Trophoblast cell (in vitro differentiated cells and primary cell): ENCODE data around the gene KRT33B.

Experiments used
- DNase-seq, 2 donors: peaks; one replicate each; pipeline ENCODE4 v3.0.0-alpha.2; 2016
- H2AFZ ChIP-seq: 2 replicates; pipeline ENCODE4 v1.6.1; 2013; ENCODE audit warnings: low read length, moderate library complexity, mild to moderate bottlenecking; ENCODE audit not compliant: insufficient read depth, poor library complexity
- H2AK5ac ChIP-seq: 2 replicates; pipeline ENCODE4 v1.6.1; 2013; ENCODE audit warnings: mild to moderate bottlenecking, low read length
- H2BK120ac ChIP-seq: 2 replicates; pipeline ENCODE4 v1.6.1; 2013; ENCODE audit warnings: low read length, mild to moderate bottlenecking, moderate library complexity; ENCODE audit not compliant: insufficient read depth, poor library complexity
- H2BK12ac ChIP-seq: 2 replicates; pipeline ENCODE4 v1.6.1; 2013; ENCODE audit warnings: mild to moderate bottlenecking, low read length, moderate library complexity
- H2BK5ac ChIP-seq: 2 replicates; pipeline ENCODE4 v1.6.1; 2013; ENCODE audit warnings: low read length, low read depth, moderate library complexity, mild to moderate bottlenecking; ENCODE audit not compliant: poor library complexity
- H3K14ac ChIP-seq: 2 replicates; pipeline ENCODE4 v1.6.1; 2013; ENCODE audit warnings: mild to moderate bottlenecking, low read length
- H3K18ac ChIP-seq: 2 replicates; pipeline ENCODE4 v1.6.1; 2013; ENCODE audit warnings: mild to moderate bottlenecking, low read length
- H3K23ac ChIP-seq: 2 replicates; pipeline ENCODE4 v1.6.1; 2013; ENCODE audit warnings: low read length
- H3K27ac ChIP-seq: 2 replicates; pipeline ENCODE4 v1.5.1; 2013; ENCODE audit warnings: low read depth, mild to moderate bottlenecking, inconsistent platforms, low read length, moderate library complexity
- H3K27me3 ChIP-seq: 2 replicates; pipeline ENCODE4 v1.6.1; 2013; ENCODE audit warnings: inconsistent platforms, mild to moderate bottlenecking, low read length, moderate library complexity; ENCODE audit not compliant: insufficient read depth
- H3K36me3 ChIP-seq, 2 experiments: 1 replicate in 1 of 2; 2 replicates in 1 of 2; pipeline ENCODE4 v1.6.1; 2013; ENCODE audit warnings: low read length in 2 of 2, mild to moderate bottlenecking in 2 of 2, moderate library complexity in 1 of 2; ENCODE audit not compliant: insufficient read depth in 2 of 2, control insufficient read depth in 1 of 2
- H3K4ac ChIP-seq: 2 replicates; pipeline ENCODE4 v1.6.1; 2013; ENCODE audit warnings: low read depth, mild to moderate bottlenecking, low read length, moderate library complexity
- H3K4me1 ChIP-seq, 2 experiments: 1 replicate in 1 of 2; 2 replicates in 1 of 2; pipeline ENCODE4 v1.6.1; 2013; ENCODE audit warnings: low read length in 2 of 2, mild to moderate bottlenecking in 2 of 2, moderate library complexity in 1 of 2; ENCODE audit not compliant: insufficient read depth in 2 of 2, control insufficient read depth in 1 of 2
- H3K4me2 ChIP-seq: 2 replicates; pipeline ENCODE4 v1.6.1; 2013; ENCODE audit warnings: inconsistent platforms, mild to moderate bottlenecking, low read length, moderate library complexity
- H3K4me3 ChIP-seq: 2 replicates; pipeline ENCODE4 v1.5.1; 2013; ENCODE audit warnings: mild to moderate bottlenecking, low read depth, low read length, inconsistent platforms
- H3K79me1 ChIP-seq: one replicate; pipeline ENCODE4 v1.6.1; 2013; ENCODE audit warnings: low read length
- H3K79me2 ChIP-seq: 2 replicates; pipeline ENCODE4 v1.6.1; 2013; ENCODE audit warnings: low read length, mild to moderate bottlenecking; ENCODE audit not compliant: control insufficient read depth, insufficient read depth, poor library complexity
- H3K9ac ChIP-seq: 2 replicates; pipeline ENCODE4 v1.6.1; 2013; ENCODE audit warnings: mild to moderate bottlenecking, low read length
- H3K9me3 ChIP-seq: 2 replicates; pipeline ENCODE4 v1.6.1; 2013; ENCODE audit warnings: low read depth, mild to moderate bottlenecking, control low read depth, inconsistent platforms, low read length; ENCODE audit not compliant: insufficient read depth
- H4K12ac ChIP-seq: 2 replicates; pipeline ENCODE4 v1.6.1; 2013; ENCODE audit warnings: low read depth, mild to moderate bottlenecking, low read length, moderate library complexity
- H4K8ac ChIP-seq: 2 replicates; pipeline ENCODE4 v1.6.1; 2013; ENCODE audit warnings: low read depth, mild to moderate bottlenecking, low read length, moderate library complexity
- H4K91ac ChIP-seq: one replicate; pipeline ENCODE4 v1.6.1; 2013; ENCODE audit warnings: low read depth, mild to moderate bottlenecking, low read length, moderate library complexity
- WGBS: extraction: QIAGEN DNeasy Blood & Tissue Kit; methylation state at CpG from one replicate; pipeline ENCODE4 v1.1.7; 2013; ENCODE audit warnings: missing lambda C conversion rate; ENCODE audit not compliant: insufficient read length, insufficient coverage; ENCODE audit errors: extremely low coverage; 5-methylcytosine and 5-hydroxymethylcytosine counted together

The KRT33B gene

DNA sequence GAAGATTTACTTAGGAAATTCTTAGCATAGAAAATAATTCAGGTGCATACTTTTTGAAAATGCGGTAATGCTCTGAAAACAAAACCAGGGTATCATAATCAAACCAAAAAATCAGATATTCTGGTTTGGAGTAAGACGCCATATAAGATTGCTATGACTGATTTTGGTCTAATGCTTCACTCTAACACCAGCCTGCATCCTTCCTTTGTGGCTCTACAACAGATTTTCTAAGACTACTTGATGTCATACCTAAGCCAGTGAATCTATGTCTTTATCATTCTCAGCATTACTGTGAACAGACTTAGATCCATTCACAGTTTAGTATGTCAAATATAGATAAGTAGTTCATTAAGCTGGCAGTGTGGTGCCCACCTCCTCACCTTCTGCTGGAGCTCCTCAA, 590 bp downstream of the KRT33B start:
- Histone ChIP-seq H2BK12ac (no peak overlapping the region), H3K4me3 (no peak overlapping the region), H2BK120ac (no peak overlapping the region), H3K79me1 (no peaks in the 10 kb centered on the region), H3K9me3 (peaks cover 1% of the 10 kb centered on the region), H4K12ac (no peak overlapping the region), H2AK5ac (no peak overlapping the region), H3K9ac (no peak overlapping the region), H3K36me3 (no peaks in the 10 kb centered on the region), H3K27ac (no peak overlapping the region), H3K14ac (no peak overlapping the region), H3K4ac (no peak overlapping the region), H4K8ac (no peak overlapping the region), H3K4me2 (no peak overlapping the region), H3K4me1 (peaks cover 0 to 5% of the 10 kb centered on the region in 2 experiments), H3K27me3 (no peaks in the 10 kb centered on the region), H3K23ac (no peak overlapping the region), H4K91ac (no peak overlapping the region), H2BK5ac (no peak overlapping the region), H3K18ac (no peak overlapping the region), H3K79me2 (no peaks in the 10 kb centered on the region), H2AFZ (no peak overlapping the region)
- no peak for DNase-seq
- no CpG with 5 or more reads among the region's 2 CpGs for WGBS

DNA sequence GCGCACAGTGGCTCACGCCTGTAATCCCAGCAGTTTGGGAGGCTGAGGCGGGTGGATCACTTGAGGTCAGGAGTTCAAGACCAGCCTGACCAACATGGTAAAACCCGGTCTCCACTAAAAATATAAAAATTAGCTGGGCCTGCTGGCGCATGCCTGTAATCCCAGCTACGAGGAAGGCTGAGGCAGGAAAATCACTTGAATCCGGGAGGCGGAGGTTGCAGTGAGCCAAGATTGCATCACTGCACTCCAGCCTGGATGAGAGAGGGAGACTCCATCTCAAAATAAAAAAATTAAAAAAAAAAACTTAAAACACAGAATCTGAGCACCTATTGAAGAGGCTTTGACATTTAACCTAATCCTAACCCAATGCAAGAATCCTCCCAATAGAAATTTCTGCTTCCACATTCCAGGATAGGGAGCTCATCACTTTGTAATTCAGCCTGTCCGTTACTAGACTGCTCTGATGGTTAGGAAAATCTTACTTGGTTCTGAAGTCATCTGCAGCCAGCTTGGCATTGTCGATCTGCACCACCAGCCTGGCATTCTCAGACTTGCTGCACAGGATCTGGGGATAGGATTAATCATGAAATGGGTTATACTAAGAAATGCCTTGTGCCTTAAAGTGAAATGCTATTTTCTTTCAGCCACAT, 2.1 kb downstream of the KRT33B start:
- Histone ChIP-seq H2AFZ (no peak overlapping the region), H3K4ac (no peak overlapping the region), H4K8ac (no peak overlapping the region), H2AK5ac (no peak overlapping the region), H2BK120ac (no peak overlapping the region), H2BK12ac (no peak overlapping the region), H3K23ac (no peak overlapping the region), H3K9me3 (peaks cover 1% of the 10 kb centered on the region), H3K79me2 (no peaks in the 10 kb centered on the region), H4K91ac (no peak overlapping the region), H3K79me1 (no peaks in the 10 kb centered on the region), H3K18ac (no peak overlapping the region), H3K14ac (no peak overlapping the region), H3K27ac (no peak overlapping the region), H3K4me3 (no peak overlapping the region), H3K36me3 (no peaks in the 10 kb centered on the region), H3K4me2 (no peak overlapping the region), H4K12ac (no peak overlapping the region), H2BK5ac (no peak overlapping the region), H3K4me1 (peaks cover 0 to 5% of the 10 kb centered on the region in 2 experiments), H3K9ac (no peak overlapping the region), H3K27me3 (no peaks in the 10 kb centered on the region)
- DNase-seq = peak; percentile 28 to 62
- WGBS = no CpG with 5 or more reads among the region's 10 CpGs

DNA sequence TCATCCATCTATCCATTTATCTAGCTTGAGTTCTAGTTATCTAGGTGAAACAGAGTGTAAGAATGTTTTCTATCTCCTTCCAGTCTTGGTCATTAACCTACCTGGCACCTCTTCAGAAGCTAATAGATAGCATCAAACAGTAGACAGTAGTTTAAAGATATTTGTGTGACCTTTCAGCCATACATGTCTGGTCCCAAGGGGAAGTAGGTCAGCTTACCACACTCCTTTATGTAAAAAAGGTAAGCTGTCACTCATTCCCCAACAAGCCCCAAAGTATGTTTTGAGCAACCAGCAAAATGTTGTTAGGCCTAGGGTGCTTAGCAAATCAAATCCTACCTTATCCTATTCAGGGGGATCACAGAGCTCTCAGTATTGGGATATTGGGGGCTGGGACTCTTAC, 3.5 kb downstream of the KRT33B start:
- Histone ChIP-seq H3K23ac (no peak overlapping the region), H2BK120ac (no peak overlapping the region), H3K9me3 (peaks cover 1% of the 10 kb centered on the region), H3K9ac (no peak overlapping the region), H3K27me3 (no peaks in the 10 kb centered on the region), H3K4me2 (no peak overlapping the region), H4K8ac (no peak overlapping the region), H2AK5ac (no peak overlapping the region), H3K14ac (no peak overlapping the region), H3K79me1 (no peaks in the 10 kb centered on the region), H2BK12ac (no peak overlapping the region), H3K4ac (no peak overlapping the region), H2AFZ (no peak overlapping the region), H2BK5ac (no peak overlapping the region), H4K91ac (no peak overlapping the region), H3K36me3 (no peaks in the 10 kb centered on the region), H3K4me3 (no peak overlapping the region), H4K12ac (no peak overlapping the region), H3K27ac (no peak overlapping the region), H3K79me2 (no peaks in the 10 kb centered on the region), H3K4me1 (peaks cover 0 to 8% of the 10 kb centered on the region in 2 experiments), H3K18ac (no peak overlapping the region)
- DNase-seq = no peak

GRCh38 chr17:41363881-41364280, 5.7 kb downstream of the KRT33B start:
- Histone ChIP-seq H3K27me3 (no peaks in the 10 kb centered on the region), H2BK120ac (no peak overlapping the region), H3K9me3 (peaks cover 1% of the 10 kb centered on the region), H2BK12ac (no peak overlapping the region), H4K12ac (no peak overlapping the region), H3K79me1 (peaks cover 1% of the 10 kb centered on the region), H3K36me3 (no peaks in the 10 kb centered on the region), H3K4me1 (peaks cover 0 to 13% of the 10 kb centered on the region in 2 experiments), H3K23ac (no peak overlapping the region), H2BK5ac (no peak overlapping the region), H3K4me2 (no peak overlapping the region), H2AK5ac (no peak overlapping the region), H3K4me3 (no peak overlapping the region), H3K79me2 (no peaks in the 10 kb centered on the region), H2AFZ (no peak overlapping the region), H3K27ac (no peak overlapping the region), H3K18ac (no peak overlapping the region), H4K91ac (no peak overlapping the region), H3K9ac (no peak overlapping the region), H4K8ac (no peak overlapping the region), H3K4ac (no peak overlapping the region), H3K14ac (no peak overlapping the region)
- DNase-seq = peak; percentile 19 to 65
- no CpG with 5 or more reads among the region's 2 CpGs for WGBS
